Stimulated activated CD8-positive, alpha-beta memory T cell treated with anti-CD3 and anti-CD28 coated beads, Interleukin-7, amount 100 ng/mL, for 1 hour (primary cell): ENCODE results near the gene MUSK.
"Not testable (repeated sequence)": the region's sequence is repeated elsewhere in the genome, so short reads cannot be mapped to it uniquely, and the experiment has no call there.

ENCODE experiments used
- DNase-seq, 2 donors: peaks; one replicate each; pipeline ENCODE4 v3.0.0-alpha.2; 2020; ENCODE audit warnings: low read depth in 2 of 2

Gene MUSK

DNA sequence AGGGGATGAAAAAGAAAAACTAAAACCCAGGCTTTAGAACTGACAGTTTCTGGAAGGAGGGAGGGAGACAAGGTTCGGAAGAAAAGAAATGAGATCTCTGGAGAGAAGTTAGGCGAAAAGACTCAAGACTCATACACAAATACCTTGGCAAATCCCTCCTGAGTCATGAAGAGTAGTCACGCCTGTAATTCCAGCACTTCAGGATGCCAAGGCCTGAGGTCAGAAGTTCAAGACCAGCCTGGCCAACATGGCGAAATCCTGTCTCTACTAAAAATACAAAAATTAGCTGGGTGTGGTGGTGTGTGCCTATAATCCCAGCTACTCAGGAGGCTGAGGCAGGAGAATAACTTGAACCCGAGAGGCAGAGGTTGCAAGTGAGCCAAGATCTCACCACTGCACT, 27.3 kb downstream of the MUSK start:
- not testable (repeated sequence) for DNase-seq

DNA sequence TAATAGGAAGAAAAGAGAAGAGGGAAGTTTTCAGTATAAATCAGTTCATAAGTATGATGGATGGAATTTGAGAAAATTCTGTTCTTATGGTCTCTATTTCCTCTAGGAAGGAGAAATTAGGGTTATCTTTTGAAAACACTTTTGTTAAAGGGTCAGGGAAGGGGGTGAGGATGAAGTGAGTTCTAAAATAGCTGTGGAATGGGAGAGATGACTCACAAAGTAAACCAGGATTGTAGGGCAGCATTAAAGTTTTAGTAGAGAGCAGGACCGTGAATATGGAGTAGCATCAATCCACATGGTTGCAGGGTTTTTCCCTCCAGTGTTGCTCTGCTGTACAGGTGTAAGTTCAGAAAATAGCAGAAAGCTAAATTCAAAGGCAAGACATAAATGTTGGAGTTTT, 32.4 kb downstream of the MUSK start:
- no peak for DNase-seq

DNA sequence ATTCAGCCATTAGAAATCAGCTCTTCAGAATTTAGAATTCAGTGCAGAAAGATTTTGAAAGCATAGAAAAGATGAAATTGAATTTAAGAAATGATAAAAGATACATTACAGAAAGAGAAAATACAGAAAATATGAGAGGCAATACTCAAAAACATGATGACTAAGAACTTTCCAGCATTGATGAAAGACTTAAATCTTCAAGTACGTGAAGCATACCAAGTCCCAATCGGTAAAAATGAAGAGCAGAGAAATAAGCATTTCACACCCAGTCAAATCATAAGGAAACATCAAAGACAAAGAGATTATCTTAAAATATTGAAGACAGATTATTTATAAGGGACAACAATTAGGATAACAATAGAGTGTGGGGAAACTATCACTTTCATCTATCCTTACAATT, 35.1 kb downstream of the MUSK start:
- DNase-seq, result no peak

DNA sequence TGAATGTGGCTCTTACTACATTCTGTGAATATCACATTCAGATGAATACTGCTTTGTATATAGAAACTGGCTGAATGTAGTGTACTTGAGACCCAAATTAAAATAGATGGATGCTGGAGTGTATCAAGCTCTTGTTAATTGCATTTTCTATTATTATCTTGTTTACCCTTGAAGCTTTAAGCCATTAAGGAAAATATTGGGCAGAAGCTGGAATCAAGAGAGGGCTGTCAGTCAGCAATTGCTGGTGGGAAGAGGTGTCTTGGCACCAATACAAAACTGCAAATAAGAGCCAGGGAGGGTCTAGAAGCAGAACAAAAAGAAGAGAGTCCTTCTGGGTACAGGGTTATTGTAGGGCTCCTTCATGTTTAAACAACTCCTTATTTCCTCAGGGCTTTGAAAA, 38.8 kb downstream of the MUSK start:
- no peak for DNase-seq

DNA sequence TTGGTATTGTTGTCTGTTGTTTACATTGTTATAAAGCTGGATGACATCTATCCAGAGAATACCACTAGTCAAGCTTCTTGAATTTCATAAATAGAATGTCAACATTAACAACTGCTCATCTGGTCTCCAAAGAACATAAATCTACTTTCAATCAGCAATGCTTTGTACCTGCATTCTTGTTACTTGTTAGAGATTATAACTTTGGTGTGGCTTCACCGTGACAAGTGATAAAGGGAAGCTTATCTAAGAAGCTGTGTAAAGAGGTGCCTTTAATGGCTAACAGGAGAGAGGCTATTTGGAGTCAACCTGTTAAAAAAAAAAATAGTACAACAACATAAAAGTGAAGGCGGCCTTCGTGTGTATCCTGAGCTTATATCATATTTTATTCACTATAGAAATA, 41.8 kb downstream of the MUSK start:
- no peak for DNase-seq

DNA sequence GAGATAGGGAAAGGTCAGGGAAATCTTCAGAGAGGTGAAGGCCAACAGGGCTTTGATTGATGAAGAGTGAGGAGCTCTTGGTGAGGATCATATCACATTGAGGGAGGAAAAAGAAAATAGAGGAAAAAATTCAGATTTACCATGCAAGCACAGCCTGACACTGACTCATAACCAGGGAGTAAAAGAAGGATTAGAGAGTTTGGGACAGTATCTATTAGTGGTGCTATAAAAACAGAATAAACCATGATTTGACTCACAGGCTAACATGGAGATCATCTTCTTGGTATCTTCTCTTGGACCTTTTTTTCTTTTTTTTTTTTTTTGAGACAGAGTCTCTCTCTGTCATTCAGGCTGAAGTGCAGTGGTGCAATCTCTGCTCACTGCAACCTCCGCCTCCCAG, 44.4 kb downstream of the MUSK start:
- DNase-seq, result no peak

DNA sequence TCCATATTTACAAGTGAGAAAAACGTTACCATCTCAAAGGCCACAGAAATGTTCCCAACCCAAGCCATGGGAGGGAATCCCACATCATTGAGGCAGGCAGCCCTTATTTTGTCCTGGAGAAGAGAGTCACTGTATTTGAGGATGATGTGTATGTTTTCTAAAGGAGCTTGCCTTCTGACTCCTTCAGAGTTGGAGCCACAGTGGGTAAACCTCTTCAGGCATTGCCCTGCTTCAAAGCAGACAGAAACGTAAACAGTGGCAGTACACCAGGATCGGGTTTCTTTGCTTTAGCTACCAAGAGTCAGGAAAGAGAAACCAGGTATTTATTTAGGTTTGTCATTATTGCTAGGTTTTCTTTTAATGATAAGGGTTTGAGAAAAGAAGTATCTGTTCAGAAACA, 45.7 kb downstream of the MUSK start:
- DNase-seq, result no peak

DNA sequence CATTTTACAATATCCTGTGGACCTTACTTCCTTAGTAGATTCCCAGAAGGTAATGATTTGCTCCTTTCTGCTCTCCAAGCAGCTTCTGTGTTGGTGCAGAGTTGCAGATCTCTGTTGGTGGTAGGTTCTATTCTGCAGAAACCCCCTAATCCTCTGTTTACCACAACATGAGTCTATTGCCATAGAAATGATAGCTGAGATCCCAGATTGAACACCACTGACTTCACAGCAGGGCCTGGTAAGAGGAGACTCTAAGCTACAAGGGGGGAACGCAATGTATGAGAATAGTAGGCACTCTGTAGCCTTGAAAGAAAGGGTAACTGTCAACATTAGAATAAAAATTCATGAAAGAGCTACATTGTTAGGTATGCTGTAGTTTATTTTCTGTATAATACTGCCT, 59.5 kb downstream of the MUSK start:
- DNase-seq, result no peak

DNA sequence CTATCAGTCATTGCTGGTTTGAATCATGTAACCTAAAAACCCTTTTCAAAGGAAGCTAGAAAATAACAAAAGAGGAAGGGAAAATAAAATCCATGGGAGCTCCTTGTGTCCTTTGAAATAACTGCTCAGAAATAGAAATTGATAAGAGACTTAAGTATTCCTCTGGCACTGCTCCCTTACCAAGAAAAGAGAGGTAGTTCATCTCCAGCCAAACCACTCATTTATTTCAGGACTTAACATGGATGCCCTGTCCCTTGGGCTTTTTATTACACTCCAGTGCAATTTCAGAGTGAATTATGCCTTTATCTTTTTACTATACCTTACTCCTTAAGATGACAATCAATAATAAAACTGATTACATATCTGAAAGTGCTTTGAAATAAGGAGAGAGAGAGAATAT, 61.0 kb downstream of the MUSK start:
- no peak for DNase-seq

DNA sequence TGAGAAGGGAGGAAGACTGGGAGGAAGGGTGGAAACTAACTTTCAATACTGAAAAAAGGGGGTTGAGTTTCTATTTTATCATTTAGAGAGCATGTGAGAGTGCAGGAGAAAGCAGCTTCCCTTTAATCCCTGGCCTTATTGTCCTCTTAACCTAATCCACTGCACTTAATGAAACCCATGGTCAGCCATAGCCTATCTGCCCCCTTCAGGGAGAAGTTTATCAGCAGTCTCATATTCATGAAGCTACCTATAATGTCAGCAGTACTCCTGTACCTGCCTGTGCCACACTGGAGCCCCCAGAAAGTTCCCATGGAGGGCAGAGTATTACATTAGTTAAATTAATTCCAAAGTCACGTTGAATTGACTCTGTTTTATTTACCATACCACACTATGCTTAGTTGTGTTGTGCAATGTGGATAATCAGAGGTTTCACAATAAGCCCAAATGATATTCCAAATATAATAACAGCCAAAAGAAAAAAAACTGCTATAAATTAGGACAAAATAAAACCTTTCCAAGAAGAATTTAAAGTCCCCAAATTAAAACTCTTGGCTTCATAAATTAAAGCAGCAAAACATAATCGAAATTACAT, 62.9 kb downstream of the MUSK start:
- no peak for DNase-seq

DNA sequence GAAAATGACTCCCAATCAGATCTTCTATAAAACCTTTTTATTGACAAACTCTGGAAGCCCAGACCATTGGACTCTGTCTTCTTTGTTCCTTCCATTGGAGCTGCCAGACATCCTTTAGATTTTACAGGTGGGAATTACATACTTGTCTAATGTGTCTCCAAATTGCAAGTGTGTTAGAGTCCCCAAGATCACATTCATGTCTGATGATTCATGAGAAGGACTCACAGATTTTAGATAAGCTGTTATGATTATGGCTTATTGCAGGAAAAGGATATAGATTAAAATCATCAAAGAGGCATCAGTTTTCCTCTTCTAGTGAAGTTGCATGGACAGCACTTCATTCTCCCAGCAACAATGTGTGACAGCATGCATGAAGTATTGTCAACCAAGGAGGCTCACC, 70.4 kb downstream of the MUSK start:
- no peak for DNase-seq

DNA sequence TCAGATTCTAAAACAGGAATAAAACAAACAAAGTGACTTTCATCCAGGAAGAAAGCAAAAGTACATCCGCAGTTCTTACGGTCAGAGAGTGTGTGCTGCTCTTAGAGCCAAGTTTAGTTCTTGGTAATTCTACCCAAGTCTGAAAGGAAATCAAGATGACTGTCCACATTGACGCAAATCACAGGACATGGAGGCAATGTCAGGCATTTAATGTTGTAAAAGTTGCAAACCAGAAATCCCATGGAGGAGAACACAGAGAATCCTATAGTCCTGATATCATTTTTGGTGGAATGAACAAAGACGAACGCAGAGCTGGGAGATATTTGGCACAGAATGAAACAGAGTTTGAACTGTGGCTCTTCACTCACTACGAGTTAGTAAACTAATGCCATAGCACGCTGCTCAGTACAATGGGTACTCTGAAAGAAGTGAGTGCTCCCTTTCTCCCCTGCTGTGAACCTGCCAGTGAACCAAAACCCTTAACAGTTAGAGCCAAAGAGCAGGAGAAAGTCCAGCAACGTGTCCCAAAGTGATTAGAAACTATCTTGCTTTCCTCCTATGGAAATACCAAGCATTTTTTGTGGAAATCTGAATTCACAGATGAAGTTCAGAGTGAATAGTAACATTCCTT, 74.3 kb downstream of the MUSK start:
- no peak for DNase-seq

DNA sequence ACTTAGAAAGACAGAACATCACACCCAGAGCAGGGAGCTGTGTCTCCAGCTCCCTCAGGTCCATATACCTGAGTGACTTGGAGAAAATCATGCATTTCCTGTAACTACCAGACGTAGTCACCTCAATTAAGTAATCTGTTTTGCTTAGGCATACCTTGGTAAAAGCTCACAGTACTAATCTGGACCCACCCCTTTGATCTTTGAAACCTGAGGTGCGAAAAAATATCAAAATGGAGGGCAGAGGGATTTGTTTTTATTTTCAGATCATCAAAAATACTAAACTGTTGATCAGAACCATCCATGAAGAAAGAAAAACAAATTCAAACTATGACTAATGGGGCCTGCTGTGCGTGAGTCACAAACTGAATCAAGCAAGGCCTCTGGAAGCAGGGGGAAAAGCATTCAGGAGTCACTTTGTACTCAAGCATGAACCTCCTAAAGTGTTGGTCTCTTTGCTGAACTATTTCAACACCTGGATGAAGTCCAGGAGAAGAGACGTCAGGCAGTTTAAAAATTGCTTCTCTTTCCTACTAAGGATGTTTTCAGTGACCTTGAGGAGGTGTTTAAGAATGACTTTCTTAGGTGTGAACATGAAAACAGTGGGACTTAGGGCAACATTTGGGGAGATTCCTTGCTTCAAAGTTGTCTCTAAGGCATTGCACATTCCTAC, 76.3 kb downstream of the MUSK start:
- no peak for DNase-seq

DNA sequence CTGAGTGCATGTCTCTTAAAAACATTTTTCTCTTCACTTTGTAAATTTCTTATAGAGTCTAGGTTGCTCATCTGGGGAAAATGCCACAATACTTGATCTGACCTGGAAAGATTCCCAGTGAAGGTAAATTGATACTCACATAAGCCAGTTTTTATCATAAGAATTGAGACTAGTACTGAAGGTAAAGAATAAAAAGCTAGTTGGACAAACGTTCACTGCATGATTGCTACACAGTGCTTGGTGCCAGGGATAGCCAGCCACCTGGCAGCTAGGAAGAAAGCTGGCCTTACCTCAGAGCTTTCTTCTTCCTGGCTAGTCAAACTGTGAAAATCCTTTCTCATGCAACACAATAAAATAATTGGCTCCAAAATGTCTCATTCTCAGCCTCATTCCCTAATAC, 77.1 kb downstream of the MUSK start:
- DNase-seq, result no peak

DNA sequence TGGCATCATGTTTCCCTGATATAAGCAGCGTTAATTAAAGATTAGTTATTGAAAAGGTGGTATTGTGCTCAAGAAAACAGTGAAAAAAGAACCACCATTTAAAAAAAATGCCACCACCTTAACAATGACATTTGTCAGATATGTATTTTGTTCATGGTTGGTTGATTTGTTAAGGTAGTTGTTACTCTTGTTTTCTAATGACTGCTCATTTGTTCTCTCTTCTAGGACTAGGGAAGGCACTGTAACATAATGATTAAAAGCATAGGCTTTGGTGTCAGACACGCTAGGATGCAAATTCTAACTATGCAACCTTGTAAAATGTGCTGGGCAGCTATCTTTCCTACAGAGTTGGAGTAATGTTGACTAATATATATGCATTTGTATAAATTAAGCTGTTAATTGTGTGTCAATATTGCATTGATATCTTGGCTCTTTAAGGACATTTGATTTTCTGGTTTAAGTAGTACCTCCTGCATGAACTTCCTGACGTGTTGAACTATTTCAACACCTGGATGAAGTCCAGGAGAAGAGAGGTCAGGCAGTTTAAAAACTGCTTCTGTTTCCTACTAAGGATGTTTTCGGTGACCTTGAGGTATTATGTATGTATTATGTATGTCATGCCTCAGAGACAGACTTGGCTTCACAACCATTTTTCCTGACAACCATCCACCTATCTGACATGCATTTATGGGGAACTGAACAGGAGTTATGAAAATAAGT, 77.8 kb downstream of the MUSK start:
- no peak for DNase-seq

DNA sequence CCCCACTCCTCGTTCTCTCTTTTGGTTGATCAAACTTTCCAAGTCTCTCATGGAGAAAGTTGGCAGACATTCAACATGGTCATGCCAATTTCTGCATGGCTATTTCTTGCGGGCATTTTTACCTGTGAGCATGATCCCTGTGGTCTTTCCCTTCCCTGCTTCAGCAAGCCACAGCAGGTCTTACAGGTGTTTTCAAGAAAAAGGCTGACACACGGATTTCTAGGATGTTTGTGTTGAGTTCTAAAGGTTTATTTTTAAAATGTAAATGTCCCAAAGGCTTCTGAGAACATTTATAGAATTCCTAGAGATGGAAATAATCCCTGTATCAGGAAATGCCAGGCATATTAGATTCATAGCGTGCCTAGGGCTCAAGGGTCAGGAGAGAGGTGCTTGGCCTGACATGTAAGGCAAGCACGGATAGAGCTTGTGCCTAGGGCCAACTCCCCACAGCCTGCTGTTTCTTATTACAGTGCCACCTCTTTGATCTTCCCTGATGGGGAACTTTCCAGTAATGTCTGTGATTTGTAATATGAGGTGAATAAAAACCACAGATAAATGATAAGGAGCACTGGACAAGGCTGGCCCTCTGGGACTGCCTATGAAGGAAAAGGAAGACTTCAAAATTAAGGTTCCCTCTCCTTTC, 79.8 kb downstream of the MUSK start:
- DNase-seq, result no peak

DNA sequence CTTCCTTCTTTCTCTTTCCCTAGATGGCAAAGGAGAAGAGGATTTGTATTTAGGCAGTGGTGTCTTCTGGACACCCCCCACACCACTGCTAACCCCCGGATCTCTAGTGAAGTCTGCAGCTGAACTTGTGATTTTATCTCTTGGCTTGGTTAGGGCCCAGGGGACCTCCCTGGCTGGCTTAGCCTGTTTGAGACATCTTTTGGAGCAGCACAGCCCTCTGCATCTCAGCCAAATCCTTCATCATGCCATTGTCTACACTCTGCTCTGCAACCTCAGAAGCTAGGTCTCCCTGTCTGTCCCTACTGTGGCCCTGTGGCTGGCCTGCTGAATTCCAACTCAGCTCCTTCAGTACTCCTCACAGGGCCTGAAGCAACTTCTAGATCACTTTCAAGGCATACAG, 81.7 kb downstream of the MUSK start:
- DNase-seq, result no peak

DNA sequence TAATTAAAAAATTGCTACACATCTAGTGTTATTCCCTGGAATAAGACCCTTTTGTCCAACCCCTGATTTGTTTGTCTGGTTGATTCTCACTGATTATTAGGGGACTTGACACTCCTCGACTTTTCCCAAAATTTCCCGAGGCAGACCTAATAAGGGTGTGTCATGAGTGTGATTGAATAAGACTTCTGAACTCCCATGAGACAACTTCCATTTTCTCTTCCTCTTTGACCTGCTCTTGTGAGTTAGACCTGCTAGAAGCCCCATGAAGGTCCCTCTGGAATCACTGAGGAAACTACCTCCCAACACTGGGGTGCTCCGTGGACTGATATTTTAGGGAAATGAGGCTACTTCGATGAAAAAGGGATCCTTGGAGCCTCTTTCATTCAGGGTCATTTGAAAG, 83.4 kb downstream of the MUSK start:
- no peak for DNase-seq

DNA sequence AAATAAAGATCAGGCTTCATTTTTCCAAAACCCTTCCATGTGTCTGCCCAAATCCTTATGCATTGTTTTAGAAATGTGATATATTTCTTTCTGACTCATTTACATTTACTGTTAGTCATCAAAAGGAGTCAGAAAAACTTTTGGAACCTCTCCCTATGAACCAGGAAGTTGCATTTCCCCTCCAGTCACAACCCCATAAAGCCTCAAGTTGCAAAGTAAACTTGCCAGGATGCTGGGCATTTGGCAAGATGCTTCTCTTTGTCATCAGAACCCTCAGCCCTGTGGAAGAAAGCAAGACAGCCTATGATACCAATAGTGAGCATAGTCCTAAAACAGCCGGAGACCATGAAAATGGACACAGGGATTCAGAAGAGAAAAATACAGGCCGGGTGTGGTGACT, 84.2 kb downstream of the MUSK start:
- no peak for DNase-seq

DNA sequence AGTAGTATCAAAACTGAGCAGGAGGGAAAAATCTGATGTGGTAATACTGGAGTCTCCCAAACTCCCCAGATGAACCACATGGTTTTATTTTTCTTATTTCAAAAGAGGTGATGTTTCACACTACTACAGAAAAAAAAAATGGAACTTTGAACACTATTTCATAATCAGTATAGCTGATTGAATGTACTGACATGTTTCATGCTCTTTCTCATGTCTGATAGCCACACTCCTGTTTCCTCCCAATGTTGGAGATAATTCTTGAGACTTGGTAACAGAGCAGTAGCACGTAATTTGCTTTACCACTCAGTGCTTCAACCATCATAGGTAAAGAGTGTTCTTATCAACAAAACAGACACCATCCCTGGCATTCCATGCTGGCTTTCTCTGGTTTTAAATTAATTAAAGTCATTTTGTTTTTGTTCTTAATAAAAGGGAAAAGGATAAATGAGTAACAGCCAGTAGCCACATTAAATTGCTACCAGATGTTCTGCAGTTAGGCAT, 85.2 kb downstream of the MUSK start:
- no peak for DNase-seq

DNA sequence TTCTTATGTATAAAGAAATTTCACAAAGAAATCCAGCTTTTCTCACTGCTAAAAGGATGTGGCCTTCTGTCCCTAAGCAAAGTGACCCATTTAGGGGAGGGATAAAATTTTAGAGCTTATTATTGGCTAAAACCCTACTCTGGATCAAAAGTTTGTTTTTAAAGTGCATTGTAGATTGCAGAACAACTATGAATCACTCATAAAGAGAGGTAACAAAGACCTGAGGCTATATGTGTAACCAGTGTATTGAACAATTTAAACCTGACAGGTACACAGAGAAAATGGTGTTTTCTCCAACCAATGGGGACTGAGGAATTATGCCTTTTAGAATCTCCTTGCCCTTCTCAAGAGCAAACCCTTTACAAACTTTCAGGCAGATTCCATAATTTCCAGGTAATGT, 86.6 kb downstream of the MUSK start:
- no peak for DNase-seq

DNA sequence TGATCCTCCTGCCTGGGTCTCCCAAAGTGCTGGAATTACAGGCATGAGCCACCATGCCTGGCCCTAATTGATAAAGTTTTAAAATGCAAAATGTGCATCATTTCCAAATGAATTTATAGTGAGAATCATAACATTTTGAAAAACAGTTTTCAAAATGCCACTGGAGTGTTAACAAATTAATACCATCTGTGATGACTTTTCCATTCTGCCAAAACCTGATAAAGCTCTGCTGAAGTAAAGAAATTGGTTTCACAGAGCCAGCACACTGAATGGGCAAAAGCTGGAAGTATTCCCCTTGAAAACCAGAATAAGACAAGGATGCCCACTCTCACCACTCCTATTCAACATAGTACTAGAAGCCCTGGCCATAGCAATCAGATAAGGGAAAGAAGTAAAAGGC, 89.6 kb downstream of the MUSK start:
- no peak for DNase-seq
